ENCODE measurements around the gene BRI3.
"Not testable (repeated sequence)": the region's sequence is repeated elsewhere in the genome, so short reads cannot be mapped to it uniquely, and the experiment has no call there.

Gene BRI3

DNA sequence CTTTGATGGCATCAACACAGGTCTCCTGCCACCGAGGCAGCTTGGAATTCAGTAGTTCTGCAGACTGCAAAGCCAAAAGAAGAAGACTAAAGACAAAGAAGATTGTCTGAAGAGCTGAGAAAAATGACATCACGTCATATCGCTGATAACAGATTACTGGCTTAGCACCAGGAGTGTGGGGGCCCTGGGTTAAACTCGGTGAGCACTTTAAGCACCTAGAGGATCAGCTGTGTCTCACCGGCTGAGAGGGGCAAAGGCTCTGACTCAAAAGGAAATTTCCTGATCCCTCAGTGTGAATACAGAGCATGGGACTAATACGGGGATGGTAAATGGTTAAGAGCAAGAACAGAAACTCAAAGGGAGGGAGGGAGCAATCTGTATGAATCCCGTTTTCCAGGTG lies 30.7 kb downstream of the BRI3 start:
- no peak for DNase-seq (ENCODE audit: low read depth in 2 of 2)

- DNase-seq (ENCODE audit: low read depth in 2 of 2), result no peak
Measured at GRCh38 chr7:98314469-98314868, 33.0 kb downstream of the BRI3 start.

GRCh38 chr7:98315318-98315993 lies 34.0 kb downstream of the BRI3 start:
- DNase-seq (ENCODE audit: low read depth in 2 of 2), result no peak

- DNase-seq (ENCODE audit: low read depth in 2 of 2), result not testable (repeated sequence)
Measured at GRCh38 chr7:98315994-98316527, 34.6 kb downstream of the BRI3 start.

- DNase-seq (ENCODE audit: low read depth in 2 of 2), result no peak
Measured at GRCh38 chr7:98317366-98318040, 36.0 kb downstream of the BRI3 start.

GRCh38 chr7:98319176-98319575 lies 37.7 kb downstream of the BRI3 start:
- DNase-seq (ENCODE audit: low read depth in 2 of 2), result no peak

DNA sequence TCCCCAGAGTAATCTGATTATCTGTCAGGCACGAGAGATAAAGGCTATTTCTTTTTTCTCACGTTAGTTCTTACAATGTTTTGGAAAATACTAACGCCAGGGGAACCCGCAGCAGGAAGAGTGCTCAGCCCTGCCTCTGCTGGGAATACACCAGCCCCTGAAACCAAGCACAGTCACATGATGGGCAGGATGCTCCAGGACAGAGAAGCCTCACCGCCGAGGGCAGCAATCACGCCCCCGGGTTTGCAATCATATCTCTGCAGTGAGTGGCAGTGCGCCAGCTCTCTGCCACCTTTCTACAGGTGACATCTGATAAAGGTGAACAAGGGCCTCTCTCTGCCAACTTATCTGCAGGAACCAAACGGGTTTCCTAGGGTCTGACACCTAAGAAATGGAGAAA lies 39.8 kb downstream of the BRI3 start:
- DNase-seq (ENCODE audit: low read depth in 2 of 2), result no peak

DNA sequence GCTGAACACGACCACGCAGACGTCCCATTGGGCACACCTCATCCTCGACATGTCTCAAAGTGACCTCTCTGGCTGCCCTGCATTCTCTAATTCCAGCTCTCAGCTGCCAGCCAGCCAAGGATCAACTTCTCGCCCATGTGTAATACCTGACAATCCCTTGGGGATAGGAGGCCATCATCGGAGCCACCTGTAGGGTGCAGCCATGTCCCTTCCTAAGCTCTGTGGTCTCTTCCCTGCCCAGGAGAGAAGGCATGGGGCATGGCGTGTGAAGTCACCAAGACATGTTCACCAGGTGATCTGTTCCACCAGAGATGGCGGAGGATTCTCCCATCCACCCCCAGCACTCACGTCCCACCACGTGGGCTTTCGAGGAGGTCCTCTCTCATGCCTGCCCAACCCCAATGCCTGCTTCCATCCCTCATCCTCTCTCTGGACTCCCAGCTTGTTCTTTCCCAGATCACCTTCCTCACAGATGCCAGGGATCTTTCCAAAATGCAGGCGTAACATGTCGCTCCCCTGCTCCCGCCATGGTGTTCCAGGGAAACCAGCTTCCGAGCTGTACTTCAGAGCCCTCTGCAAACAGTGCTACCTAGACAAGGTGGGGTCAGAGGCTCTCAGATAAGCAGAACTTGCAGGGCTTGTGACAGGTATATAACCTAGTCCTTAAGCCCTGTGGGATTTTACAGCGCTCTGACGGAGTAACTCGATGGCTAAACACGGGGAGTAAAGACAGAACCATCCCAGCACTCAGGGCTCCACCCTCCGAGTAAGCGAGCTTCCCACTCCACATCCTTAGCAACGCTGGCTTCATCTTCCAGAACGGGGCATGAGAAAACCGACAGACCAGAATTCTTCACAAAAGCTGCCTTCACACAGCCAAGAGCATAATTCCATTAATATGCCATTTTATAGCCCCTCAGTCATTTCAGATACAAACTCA lies 41.1 kb downstream of the BRI3 start:
- DNase-seq (ENCODE audit: low read depth in 2 of 2), result no peak

DNA sequence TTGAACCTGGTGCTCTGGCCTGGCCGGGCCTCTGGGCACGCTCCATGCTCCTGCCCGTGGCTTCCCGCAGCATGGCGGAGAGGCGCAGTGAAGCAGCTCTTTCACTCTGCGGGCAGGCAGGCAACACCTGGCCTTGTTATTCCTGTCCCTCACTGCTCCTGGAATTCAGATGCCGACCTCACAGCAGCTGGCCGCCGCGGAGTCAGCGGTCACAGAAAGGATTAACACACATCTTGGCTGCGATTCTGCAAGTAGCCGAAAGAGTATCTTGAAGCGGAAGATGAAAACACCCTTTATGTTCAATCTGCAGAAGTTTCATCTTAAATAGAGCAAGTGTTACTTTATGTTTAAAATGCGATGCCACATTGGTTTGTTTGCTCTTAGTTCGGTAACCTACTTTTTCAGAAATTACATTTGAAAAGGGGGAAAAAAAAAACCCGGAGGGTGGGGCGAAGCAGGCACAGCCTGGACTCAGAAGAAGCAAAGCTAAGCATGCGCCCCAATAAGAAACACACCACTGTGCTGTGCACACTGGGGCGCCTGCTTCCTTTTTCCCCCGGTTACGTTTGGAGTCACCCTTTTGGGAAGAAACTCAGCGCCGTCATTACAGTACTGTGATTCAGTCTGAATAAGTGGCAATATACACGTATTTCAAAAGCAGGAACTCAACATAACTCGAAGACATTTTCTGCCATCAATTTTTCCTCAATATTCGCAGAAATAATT lies 42.3 kb downstream of the BRI3 start:
- no peak for DNase-seq (ENCODE audit: low read depth in 2 of 2)

DNA sequence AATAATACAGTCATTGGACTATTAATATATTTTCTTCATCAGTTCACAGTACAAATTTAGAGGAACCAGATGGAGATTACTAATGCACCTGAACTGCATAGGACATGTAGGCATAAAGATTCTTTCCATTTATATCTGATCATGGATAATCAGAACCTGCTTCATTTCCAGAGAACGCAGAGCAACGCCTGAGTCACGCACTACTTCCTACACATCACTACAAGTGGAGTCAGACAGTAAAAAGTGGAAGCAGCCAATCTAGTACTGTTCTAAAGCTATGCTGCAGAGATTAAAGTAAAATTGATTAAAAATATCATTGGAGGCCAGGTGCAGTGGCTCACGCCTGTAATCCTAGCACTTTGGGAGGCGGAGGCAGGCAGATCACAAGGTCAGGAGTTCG lies 43.3 kb downstream of the BRI3 start:
- no peak for DNase-seq (ENCODE audit: low read depth in 2 of 2)

DNA sequence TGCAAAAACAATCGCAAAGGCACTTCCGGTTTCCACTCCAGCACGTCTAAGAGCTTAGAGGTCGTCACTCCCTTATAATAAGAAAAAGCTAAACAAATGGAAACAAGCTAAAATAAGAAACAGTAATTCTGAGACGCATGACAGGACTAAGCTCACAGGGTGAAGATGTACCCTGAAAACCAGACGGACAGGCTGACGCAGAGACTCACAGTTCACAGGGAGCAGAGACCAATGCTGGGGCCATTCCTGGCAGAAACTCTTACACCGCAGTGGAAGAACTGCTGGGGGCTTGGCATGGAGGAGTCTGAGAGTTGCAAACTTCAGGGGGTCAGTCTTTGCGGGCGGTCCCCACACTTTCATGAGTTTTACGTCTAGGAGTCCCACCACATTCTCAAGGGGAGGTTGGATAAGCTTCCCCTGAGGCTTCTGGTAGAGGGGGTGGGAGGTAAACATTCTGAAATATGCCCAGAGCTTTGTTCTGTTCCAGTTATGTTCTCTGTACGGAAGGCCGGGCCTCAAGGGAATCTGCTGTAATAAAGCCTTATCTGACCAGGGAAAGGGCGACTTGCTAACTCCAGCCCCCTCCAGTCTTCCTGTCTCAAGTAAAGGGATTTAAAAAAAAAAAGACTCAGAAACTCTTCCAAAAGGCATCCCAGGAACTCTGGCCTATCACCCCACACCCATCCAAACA lies 47.8 kb downstream of the BRI3 start:
- no peak for DNase-seq (ENCODE audit: low read depth in 2 of 2)

DNA sequence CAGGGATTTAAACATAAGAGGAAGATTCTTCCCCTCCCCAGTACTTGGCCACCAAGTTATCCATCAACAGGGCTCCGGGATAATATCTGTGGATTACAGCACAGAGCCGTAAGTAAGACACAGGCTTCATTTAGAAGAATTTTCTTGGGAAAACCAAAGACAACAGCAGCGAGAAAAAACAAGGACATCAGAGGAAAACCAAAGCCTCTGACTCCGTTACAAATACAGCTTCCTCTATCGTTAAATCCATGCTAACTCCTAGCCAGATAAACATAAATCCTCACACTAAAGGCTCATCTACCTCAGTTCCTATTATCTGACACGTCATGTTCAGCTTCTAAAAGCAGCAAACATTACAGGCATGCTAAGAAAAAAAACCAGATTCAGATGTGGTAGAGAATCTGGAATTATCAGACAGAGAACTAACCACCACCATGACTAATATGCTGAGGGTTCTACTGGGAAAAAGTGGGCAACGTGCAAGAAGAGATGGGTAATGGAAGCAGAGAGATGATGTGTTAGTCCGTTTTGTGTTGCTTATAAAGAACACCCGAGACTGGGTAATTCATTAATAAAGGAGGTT lies 48.4 kb downstream of the BRI3 start:
- DNase-seq (ENCODE audit: low read depth in 2 of 2), result no peak

- no peak for DNase-seq (ENCODE audit: low read depth in 2 of 2)
Measured at GRCh38 chr7:98330926-98331529, 49.5 kb downstream of the BRI3 start.

DNA sequence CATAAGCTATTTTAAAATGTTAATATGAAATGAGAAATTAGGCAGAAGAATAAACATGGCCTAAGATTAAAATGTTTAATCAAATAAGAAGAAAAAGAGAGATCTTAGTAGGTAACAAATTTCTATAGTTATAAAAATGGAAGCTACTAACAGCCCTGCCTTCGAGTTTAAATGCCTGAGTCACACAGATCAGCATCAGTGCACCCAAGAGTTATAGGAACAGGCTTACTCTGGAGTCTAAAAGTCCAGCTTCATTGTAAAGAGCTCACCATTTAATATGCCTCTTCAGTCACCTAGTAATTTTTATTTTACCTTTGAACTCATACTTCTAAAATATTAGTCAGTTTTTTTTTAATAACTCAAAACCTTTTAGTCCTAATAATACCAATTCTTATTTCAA lies 52.6 kb downstream of the BRI3 start:
- DNase-seq (ENCODE audit: low read depth in 2 of 2), result no peak

GRCh38 chr7:98335411-98335977 lies 54.0 kb downstream of the BRI3 start:
- DNase-seq (ENCODE audit: low read depth in 2 of 2), result no peak

- DNase-seq (ENCODE audit: low read depth in 2 of 2), result no peak
Measured at GRCh38 chr7:98338441-98338840, 57.0 kb downstream of the BRI3 start.

- no peak for DNase-seq (ENCODE audit: low read depth in 2 of 2)
Measured at GRCh38 chr7:98339043-98339442, 57.6 kb downstream of the BRI3 start.

- DNase-seq (ENCODE audit: low read depth in 2 of 2), result no peak
Measured at GRCh38 chr7:98341106-98341505, 59.6 kb downstream of the BRI3 start.

All from stimulated activated CD4-positive, alpha-beta T cell treated with anti-CD3 and anti-CD28 coated beads, Interleukin-12 subunit alpha, Interleukin-12 subunit beta, amount 100 ng/mL, for 24 hours (primary cell).